Vagina (tissue), 2 donors: ENCODE data around the gene PCDHA1. TPM values are rescaled to one million over a fixed set of nuclear protein-coding genes. Genes with fewer than 3 reads are reported as not detected.

Source experiments
- DNase-seq, 2 donors: peaks; one replicate each; pipeline ENCODE4 v3.0.0-alpha.2; 2017; ENCODE audit errors: extremely low spot score in 2 of 2
- H3K27ac ChIP-seq: fragments of 200-600 bp; sonication (generic); one replicate; pipeline ENCODE4 v1.5.1; 2019
- H3K27me3 ChIP-seq: fragments of 200-600 bp; sonication (generic); one replicate; pipeline ENCODE4 v1.5.1; 2019
- H3K36me3 ChIP-seq, 2 donors: fragments of 200-600 bp; sonication (generic); one replicate each; pipeline ENCODE4 v1.5.1; 2017 to 2019
- H3K4me1 ChIP-seq: fragments of 200-600 bp; sonication (generic); one replicate; pipeline ENCODE4 v1.5.1; 2019
- H3K4me3 ChIP-seq, 2 donors: fragments of 200-600 bp; sonication (generic); 1 replicate in 1 of 2; 2 replicates in 1 of 2; pipeline ENCODE4 v1.5.1; 2016 to 2019
- H3K9me3 ChIP-seq: fragments of 200-600 bp; sonication (generic); one replicate; pipeline ENCODE4 v1.5.1; 2019
- CTCF ChIP-seq, 3 experiments: fragments of 450-650 bp in 2 of 3; fragments of 200-600 bp in 1 of 3; sonication (generic) in 1 of 3; IDR thresholded peaks; one replicate each; pipeline ENCODE4 v1.5.1; 2017 to 2019; ENCODE audit warnings: antibody characterized with exemption in 3 of 3, mild to moderate bottlenecking in 2 of 3, moderate library complexity in 2 of 3
- POLR2A ChIP-seq, 2 donors: fragments of 450-650 bp; IDR thresholded peaks; one replicate each; pipeline ENCODE4 v1.6.1; 2017; ENCODE audit warnings: antibody characterized with exemption in 2 of 2, mild to moderate bottlenecking in 2 of 2, moderate library complexity in 2 of 2
- POLR2AphosphoS5 ChIP-seq, 2 donors: sonication (generic); formaldehyde crosslinking; IDR thresholded peaks; one replicate each; pipeline ENCODE4 v1.9.0; 2017; ENCODE audit warnings: antibody characterized with exemption in 2 of 2, mild to moderate bottlenecking in 2 of 2, low read depth in 1 of 2; ENCODE audit not compliant: insufficient read depth in 1 of 2
- intact Hi-C: fragments of 100-400 bp; cut with DNase I; formaldehyde crosslinking; loops from one replicate; pipeline ENCODE4 v1.15.1; 2023
- total RNA-seq: library from RNA; depleted of rRNA; stranded (reverse); fragments of >200 nt; gene quantifications from one replicate; pipeline ENCODE4 v1.2.3, GENCODE V29; 2016

The PCDHA1 gene
- total RNA-seq, 1 donor from 2014 or later: not detected

- DNase-seq: no peak
- Histone ChIP-seq H3K9me3 (no peaks in the 10 kb centered on the region), H3K4me1 (peaks cover 16% of the 10 kb centered on the region), H3K4me3 (no peak overlapping the region), H3K27me3 (no peaks in the 10 kb centered on the region), H3K27ac (no peak overlapping the region), H3K36me3 (no peaks in the 10 kb centered on the region)
- TF ChIP-seq CTCF (IDR thresholded peaks at IDR 0.05) (no peak), POLR2AphosphoS5 (IDR thresholded peaks at IDR 0.05; ENCODE audit: insufficient read depth in 1 of 2, low read depth in 1 of 2) (no peak), POLR2A (IDR thresholded peaks at IDR 0.05) (no peak)
- intact Hi-C loops: no loop called here
Observed at GRCh38 chr5:140964356-140964755, 178.4 kb downstream of the PCDHA1 start.

GRCh38 chr5:140965905-140966292, 180.0 kb downstream of the PCDHA1 start:
- intact Hi-C loops: no loop called here
- H3K27ac ChIP-seq: no peak overlapping the region
- H3K4me3 ChIP-seq: peak overlapping the region; percentile 47 to 57
- no peaks in the 10 kb centered on the region for H3K36me3 ChIP-seq
- no peaks in the 10 kb centered on the region for H3K9me3 ChIP-seq
- TF ChIP-seq POLR2A (IDR thresholded peaks at IDR 0.05) (no peak), POLR2AphosphoS5 (IDR thresholded peaks at IDR 0.05; ENCODE audit: insufficient read depth in 1 of 2, low read depth in 1 of 2) (no peak), CTCF (IDR thresholded peaks at IDR 0.05) (no peak)
- H3K4me1 ChIP-seq: peaks cover 16% of the 10 kb centered on the region
- H3K27me3 ChIP-seq: no peaks in the 10 kb centered on the region
- DNase-seq: no peak

GRCh38 chr5:140966293-140967225, 180.6 kb downstream of the PCDHA1 start, which contains the start of gene PCDHAC2:
Gene PCDHAC2, plus strand, starts transcription at chr5:140966476. Its CDS starts 291 bp downstream, at chr5:140966767.
- peaks cover 16% of the 10 kb centered on the region for H3K4me1 ChIP-seq
- no peak for DNase-seq
- H3K36me3 ChIP-seq: no peaks in the 10 kb centered on the region
- no peak within 1 kb of the TSS for H3K27ac ChIP-seq
- H3K4me3 ChIP-seq: peak within 1 kb of the TSS; percentile 47 to 57
- TF ChIP-seq CTCF (IDR thresholded peaks at IDR 0.05) (no peak), POLR2AphosphoS5 (IDR thresholded peaks at IDR 0.05; ENCODE audit: insufficient read depth in 1 of 2, low read depth in 1 of 2) (no peak), POLR2A (IDR thresholded peaks at IDR 0.05) (no peak)
- intact Hi-C loops: no loop called here
- no peaks in the 10 kb centered on the region for H3K27me3 ChIP-seq
- no peaks in the 10 kb centered on the region for H3K9me3 ChIP-seq

GRCh38 chr5:140967226-140967893, 181.4 kb downstream of the PCDHA1 start:
- no peak overlapping the region for H3K27ac ChIP-seq

More at GRCh38 chr5:140967226-140967893, 181.4 kb downstream of the PCDHA1 start:
- no peaks in the 10 kb centered on the region for H3K9me3 ChIP-seq
- peaks cover 16% of the 10 kb centered on the region for H3K4me1 ChIP-seq
- H3K36me3 ChIP-seq: no peaks in the 10 kb centered on the region
- intact Hi-C loops: no loop called here
- TF ChIP-seq POLR2AphosphoS5 (IDR thresholded peaks at IDR 0.05; ENCODE audit: insufficient read depth in 1 of 2, low read depth in 1 of 2) (no peak), CTCF (IDR thresholded peaks at IDR 0.05) (no peak), POLR2A (IDR thresholded peaks at IDR 0.05) (no peak)
- no peak for DNase-seq
- peak overlapping the region; percentile 47 to 57 for H3K4me3 ChIP-seq
- no peaks in the 10 kb centered on the region for H3K27me3 ChIP-seq
